HG02970 (cell line): Measurements from ENCODE around the gene MPHOSPH10.
"Not testable (repeated sequence)": the region's sequence is repeated elsewhere in the genome, so short reads cannot be mapped to it uniquely, and the experiment has no call there.

Experiments
- ATAC-seq: cut with Tn5 transposase; IDR thresholded peaks from one replicate; pipeline ENCODE4 v1.9.1; 2021; ENCODE audit warnings: mild to moderate bottlenecking, moderate library complexity, moderate number of reproducible peaks; ENCODE audit not compliant: unreplicated experiment, low FRiP score

The MPHOSPH10 gene

DNA sequence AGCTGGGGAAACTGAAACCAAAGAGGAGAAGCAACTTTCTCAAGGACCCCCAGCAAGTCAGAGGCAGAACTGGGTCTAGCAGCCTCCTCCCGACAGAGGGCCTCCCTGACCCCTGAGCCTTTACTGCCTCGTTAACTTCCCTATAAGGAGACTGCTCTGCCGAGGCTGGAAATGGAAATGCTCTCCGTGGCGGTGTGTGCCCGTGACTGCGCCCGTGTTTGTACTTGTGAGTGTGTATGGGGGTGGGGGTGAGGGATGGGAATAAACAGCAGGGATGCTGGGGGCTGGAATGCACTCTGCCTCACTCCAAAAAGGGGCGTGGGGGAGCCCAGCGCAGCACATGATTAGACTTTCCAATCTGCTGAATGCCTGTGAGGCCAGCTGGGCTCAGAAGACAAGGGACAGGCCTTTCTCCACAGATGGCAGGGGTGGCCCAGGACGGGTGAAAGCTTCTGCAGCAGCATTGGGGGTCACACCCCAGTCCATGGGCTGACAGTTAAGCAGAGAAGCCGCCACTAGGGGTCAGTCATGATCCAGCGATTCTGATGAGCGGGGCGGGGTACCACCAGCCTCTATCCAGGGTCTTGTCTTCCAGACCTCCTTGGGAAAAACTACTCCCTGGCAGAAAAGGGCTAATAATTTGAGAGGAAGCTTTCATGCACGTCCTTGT, 26.8 kb downstream of the MPHOSPH10 start:
- ATAC-seq: no peak

DNA sequence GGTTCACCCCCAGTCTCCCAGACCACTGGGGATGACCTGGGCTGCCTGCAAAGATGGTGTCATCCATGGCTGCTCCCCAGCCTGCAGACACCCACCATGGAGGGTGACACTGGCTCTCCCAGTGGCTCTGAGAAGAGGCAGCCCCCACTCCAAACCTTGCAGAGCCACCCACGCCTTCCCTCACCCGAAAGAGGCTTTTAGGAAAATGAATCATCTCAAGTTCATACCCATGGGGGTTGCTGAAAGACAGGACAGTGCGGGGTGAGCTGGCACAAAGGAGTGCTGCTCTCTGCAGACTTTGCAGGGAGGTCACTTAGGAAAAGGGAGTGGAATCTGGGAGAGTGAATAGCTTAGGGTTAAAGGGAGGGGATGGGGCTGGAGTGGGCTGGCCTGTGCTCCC, 36.4 kb downstream of the MPHOSPH10 start:
- ATAC-seq: no peak

DNA sequence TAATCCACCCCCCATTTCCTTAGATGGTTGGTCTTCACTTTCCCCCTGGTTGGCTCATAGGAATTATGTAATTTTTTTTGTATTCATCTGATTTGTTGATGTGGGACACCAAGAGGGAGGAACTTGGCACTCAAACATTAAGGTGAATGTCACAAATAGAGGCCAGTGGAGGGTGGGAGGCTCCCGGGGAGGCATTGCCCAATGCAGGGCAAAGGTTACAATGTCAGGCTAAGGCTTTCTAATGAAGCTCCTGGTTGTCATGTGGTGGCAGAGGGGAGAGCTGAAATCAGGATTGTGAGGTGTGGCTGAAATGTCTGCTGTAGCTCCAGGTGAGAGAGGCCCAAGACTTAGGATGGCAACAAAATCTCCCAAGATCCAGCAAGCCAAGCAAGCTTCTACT, 42.7 kb downstream of the MPHOSPH10 start:
- no peak for ATAC-seq

DNA sequence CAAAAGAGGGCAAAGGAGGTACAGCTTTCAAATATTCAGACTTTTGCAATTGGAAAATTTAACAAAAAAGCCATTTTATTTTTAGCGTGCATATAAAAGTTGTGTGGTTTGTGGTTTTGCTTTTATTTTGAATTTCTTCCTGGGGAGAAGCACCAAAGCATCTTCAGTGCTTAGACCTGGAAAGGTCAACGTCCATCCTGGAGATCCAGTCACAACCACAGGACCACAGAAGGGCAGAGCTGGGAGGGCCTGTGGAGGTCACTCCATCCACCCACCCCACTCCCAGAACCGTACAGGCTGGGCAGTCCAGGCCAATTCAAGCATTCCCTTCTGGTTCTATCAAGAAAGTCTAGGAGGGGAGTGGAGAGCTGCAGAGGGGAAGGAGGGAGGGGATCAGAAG, 43.8 kb downstream of the MPHOSPH10 start:
- no peak for ATAC-seq

DNA sequence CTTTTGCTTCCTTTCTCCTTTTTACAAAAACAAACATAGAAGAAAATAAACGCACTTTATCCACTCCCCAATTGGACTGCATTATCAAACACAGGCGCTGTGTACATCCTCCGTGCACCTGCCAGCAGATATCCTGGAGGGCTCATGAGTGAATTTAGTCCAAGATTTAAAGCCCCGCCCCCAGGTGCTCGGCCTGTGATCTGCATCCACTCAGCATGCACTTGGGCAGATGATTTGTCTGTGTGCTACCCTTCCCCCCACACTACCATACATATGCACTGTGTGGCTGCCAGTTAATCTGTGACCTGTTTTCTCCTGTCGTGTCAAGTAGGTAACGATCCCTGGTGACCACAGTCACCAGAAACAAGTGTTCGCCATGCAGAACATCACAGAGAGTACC, 48.4 kb downstream of the MPHOSPH10 start:
- not testable (repeated sequence) for ATAC-seq

DNA sequence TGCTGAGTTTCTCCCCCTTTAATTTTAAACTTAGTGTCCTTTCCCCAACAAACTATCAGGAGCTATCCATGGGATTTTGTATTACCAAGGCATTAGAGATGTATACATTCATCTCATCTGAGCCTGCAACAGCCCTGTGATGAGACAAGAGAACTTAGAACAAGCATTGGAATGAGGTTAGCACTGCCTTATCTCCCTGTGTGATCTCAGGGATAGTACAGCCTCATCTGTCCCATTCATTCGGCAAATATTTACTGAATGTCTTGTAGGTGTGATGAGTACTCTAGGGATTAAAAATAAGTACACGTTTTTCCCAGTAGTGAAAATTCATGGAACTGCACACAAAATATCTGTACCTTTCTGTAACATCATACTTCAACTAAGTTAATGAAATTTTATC, 50.9 kb downstream of the MPHOSPH10 start:
- no peak for ATAC-seq

DNA sequence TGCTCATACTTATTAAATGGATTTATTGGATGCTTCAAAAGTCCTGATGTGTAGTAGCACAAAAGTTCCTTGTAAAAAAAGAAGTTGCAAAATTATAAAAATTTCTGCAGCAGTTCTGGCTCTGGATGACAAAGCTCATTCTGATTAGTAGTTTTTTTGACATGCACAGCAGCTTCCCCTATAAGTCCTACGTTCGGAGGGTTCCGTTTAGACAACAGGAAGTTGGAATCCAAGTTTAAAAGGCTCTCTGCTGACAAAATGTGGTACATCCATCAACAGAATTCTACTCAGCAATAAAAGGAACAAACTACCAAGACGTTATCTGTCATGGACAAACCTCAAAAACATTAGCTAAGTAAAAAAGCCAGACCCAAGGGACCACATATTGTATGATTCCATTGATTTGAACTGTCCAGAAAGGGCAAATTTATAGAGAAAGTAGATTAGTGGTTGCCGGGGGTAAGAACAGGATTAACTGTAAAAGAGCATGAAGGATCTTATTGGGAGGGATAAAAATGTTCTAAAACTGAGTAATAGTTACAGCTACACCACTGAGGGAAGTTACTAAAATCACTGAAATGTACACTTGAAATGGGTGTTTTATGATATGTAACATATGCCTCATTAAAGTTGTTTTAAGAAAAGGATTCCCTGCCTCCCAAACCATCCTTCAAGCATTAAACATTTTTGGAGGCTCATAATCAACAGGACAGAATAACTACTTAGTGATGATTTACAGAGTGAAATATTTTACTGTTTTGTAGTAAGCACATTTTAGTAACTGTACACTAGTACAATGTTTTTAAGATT, 53.1 kb downstream of the MPHOSPH10 start:
- ATAC-seq: not testable (repeated sequence)

DNA sequence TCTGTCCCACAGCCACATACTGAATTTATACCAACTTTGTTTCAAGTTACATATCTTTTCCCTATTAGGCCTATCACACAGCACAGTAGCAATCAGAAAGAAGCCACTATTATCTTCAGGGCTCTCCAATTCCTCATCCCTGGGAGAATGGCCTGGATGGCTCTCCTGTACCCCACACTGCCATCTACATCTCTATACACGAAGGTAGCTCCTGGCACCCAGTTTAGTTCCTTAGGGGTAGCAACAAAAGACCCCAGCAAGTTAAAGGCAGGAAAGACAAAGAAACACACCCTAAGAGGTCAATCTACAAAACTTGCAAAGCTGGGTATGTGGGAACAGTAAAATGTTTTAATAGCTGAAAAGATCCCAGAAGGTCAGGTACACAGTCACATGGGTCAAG, 56.5 kb downstream of the MPHOSPH10 start:
- ATAC-seq: no peak

DNA sequence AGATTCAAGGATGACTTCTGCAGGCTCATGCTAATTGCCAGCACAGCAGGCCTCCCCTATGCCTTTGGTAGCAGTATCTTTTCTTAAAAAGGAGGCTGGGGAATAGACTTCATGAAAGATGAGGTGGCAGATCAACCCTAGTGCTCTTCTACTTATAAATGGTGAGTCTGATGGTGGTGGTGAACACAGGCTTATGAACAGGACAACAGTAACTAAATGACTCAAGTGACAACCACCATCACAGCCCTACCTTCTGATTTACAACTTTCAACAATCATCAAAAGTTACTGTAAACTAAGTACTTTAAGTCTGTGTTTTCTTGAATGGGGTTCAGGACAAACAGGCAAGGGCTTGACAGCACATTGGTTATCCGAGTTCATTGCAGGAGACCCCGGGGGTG, 57.2 kb downstream of the MPHOSPH10 start:
- no peak for ATAC-seq

DNA sequence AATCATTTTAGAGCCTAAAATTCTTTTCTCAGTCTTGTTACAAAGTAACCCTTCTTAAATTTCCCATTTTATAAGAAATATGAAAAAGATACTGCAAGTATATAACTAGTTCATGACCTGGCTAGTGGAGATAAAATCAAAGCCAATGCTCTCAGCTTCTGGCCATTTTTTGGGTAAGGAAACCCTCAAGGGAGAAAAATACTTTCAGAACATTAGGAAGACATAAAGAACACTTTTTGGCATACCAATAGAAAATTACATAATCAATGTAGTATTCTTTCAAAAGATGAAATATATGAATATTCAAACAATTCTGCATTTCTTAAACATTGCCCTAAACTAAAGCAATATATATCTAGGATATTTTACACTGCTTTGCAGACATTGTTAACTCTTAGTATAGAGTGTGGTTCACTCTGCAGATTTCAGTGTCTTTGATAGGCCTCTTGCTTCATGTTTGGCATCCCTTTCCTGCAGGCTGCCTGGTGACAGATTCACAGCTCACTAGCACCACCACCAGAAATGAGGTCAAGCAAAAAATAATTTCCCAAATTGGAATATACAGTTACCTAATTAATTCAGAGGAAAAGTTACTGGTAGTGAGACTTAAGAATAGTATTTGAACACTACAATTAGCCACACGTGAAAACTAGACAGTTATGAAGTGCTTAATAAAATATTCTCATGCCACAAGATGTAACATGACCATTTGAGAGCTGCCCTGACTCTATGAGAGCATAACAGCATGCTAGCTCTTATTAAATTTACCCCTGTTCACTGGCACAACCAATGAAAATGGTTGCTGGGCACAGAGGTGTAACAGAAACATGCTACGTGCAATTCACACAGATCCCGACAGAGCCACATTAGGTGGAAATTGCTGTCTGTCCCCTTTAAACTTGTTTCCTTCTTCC, 60.5 kb downstream of the MPHOSPH10 start:
- ATAC-seq: no peak

DNA sequence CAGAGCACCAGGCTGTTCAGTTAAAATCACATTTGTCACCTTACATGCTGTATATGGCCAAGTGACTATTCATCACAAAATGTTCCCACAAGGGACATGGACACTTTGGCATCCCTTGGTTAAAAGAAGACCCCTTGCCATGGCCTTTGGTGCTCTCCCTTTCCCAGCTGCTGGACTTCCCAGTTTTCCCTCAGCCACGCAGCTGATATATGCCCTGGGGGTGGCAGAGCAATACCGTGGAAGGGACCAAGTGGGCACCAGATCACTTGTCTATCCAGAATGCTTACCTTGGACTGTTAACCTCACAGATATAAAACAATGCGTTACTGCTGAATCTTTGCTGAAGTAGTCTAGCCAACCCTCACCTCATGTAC, 61.1 kb downstream of the MPHOSPH10 start:
- no peak for ATAC-seq
